Inferior parietal cortex (tissue), 1 donor: ENCODE data around the gene TNRC6C.
"Not testable (repeated sequence)": the region's sequence is repeated elsewhere in the genome, so short reads cannot be mapped to it uniquely, and the experiment has no call there.

Experiments used
- DNase-seq: peaks from one replicate; pipeline ENCODE4 v3.0.0-alpha.2; 2016; ENCODE audit errors: extremely low spot score

TNRC6C gene

DNA sequence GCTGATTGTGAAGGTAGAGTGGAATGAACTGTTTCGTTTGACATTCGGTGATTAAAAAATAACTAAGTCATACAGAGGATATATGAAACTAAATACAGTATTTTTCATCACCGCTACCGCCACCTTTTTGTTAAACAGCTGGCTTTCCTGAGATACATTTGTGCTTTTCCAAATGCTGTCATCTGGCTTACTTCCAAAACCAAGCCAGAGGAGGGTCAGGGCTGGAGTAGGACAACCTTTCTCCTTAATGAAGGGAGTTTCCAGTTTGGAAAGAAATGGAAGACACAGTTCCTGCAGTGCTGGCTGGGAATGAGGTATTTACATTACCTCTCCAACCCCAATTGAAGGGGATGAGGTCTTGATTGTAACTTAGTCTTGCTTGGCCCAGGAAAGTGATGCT is 3.2 kb downstream of the TNRC6C start:
- no peak for DNase-seq

DNA sequence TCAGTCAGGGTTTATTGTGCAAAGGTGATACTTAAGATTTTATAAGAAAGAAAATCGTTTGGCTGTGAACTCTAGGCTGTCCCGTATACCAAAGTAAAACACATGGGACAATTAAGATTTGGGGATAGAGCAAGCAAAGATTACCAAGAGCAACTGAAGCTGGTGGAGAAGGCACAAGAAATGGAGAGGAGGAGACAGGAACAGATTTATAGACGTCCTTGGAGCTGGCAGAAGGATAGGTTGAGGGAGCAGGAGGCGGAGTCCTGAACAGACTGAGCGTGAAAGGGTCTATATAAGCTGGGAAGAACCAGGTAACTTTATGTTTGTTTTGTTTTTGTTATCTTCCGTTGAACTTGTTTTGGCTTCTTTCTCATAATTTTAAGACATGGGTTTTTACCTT is 3.8 kb downstream of the TNRC6C start:
- DNase-seq = no peak

GRCh38 chr17:77963441-77963840 is 4.9 kb downstream of the TNRC6C start:
- peak; percentile 90 for DNase-seq

- no peak for DNase-seq
These were observed 6.8 kb downstream of the TNRC6C start for GRCh38 chr17:77965352-77965751.

DNA sequence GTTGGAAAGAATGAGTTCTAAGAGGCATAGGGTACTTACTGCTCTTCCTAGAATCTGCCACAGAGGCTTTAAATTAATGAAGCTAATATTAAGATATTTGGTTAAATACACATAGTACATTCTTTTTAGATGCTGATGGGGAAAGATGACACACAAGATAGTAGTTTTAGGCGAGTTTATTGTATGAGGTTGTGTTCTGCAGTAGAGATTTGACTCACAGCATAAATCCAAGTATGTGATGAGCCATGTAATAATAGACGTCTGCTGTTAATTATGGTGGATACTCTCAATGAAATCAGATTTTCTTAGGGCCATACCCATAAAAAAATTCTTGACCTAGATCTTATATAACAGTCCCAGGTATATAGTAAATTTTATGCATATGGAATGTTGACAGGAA is 8.0 kb downstream of the TNRC6C start:
- no peak for DNase-seq

- no peak for DNase-seq
These were observed 10.3 kb downstream of the TNRC6C start for GRCh38 chr17:77968788-77969187.

DNA sequence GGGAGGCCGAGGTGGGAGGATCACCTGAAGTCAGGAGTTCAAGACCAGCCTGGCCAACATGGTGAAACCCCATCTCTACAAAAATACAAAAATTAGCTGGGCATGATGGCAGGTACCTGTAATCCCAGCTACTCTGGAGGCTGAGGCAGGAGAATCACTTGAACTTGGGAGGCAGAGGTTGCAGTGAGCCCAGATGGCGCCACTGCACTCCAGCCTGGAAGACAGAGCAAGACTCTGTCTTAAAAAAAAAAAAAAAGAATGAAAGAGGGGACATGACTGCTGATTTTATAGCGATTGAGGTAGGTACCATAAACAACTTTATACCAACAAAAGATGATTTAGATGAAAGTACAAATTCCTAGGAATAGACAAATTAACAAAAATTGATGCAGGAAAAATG is 13.8 kb downstream of the TNRC6C start:
- DNase-seq = not testable (repeated sequence)

GRCh38 chr17:77973953-77974352 is 15.4 kb downstream of the TNRC6C start:
- DNase-seq = no peak

DNA sequence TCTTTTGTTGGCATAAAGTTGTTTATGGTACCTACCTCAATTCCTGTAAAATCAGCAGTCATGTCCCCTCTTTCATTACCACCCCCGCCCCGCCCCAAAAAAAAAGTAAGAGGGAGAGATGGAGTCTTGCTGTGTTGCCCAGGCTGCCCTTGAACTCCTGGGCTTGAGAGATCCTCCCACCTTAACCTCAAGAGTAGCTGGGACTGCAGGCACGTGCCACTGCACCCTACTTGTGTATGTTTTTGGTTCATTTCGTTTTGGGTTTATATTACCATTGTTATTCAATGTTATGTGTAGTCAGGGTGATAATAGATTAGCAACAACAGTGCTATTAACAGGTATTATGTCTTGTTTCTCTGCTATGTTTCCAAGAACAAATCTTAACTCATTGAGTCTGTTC is 15.9 kb downstream of the TNRC6C start:
- no peak for DNase-seq

DNA sequence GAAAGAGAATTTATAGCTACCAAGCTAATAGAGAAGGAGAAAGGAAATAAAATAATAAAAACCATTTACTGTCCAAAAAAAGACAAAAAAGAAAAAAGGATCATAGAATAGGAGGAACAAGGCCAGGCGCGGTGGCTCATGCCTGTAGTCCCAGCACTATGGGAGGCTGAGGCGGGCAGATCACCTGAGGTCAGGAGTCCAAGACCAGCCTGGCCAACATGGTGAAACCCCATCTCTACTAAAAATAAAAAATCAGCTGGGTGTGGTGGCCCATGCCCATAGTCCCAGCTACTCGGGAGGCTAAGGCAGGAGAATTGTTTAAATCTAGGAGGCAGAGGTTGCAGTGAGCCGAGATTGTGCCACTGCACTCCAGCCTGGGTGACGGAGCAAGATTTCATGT is 23.9 kb downstream of the TNRC6C start:
- not testable (repeated sequence) for DNase-seq

GRCh38 chr17:77990301-77990700 is 31.8 kb downstream of the TNRC6C start:
- DNase-seq = no peak

- not testable (repeated sequence) for DNase-seq
These were observed 35.2 kb downstream of the TNRC6C start for GRCh38 chr17:77993735-77994134.

GRCh38 chr17:77995146-77995852 is 36.8 kb downstream of the TNRC6C start:
- DNase-seq = no peak

DNA sequence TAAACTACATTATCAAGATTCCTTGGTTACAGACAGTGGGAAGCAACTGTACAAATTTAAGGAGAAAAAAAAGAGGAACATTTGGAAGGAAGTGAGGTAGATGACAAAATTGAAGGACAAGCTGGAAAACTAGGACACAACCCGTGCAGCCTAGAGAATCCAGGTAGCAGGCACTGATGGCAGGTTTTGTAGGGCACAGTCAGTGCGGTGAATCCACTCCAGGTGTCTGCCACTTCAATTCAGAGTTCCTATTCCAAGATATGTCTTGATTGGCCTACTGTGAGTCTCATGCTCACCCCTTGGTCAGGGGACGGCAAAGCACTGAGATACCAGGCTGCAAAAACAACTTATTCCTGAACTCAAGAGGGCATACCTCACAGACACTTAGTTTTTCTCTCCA is 37.8 kb downstream of the TNRC6C start:
- DNase-seq = no peak

GRCh38 chr17:77999413-78000173 is 41.1 kb downstream of the TNRC6C start:
- no peak for DNase-seq

GRCh38 chr17:78000341-78000740 is 41.8 kb downstream of the TNRC6C start:
- no peak for DNase-seq

- DNase-seq = no peak
These were observed 42.7 kb downstream of the TNRC6C start for GRCh38 chr17:78001182-78001581.

GRCh38 chr17:78001612-78002011 is 43.1 kb downstream of the TNRC6C start:
- no peak for DNase-seq

DNA sequence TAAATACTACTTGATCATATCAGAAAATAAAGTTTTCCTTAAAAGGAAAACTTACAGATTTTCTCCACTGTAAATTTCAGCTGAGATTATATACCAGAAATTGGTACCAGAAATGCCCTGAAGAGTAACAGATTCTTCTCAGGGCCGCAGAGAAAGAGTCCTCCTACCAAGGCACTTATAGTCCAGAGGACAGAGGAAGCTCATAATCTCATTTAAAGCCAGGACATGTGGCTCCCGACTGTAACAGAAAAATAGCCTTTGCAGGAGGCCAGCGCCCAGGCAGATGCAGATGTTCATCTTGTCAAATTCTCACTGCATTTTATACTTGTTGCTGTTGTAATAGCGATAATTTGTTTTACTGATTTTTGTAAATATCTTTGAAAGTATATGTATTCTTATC is 43.7 kb downstream of the TNRC6C start:
- no peak for DNase-seq

DNA sequence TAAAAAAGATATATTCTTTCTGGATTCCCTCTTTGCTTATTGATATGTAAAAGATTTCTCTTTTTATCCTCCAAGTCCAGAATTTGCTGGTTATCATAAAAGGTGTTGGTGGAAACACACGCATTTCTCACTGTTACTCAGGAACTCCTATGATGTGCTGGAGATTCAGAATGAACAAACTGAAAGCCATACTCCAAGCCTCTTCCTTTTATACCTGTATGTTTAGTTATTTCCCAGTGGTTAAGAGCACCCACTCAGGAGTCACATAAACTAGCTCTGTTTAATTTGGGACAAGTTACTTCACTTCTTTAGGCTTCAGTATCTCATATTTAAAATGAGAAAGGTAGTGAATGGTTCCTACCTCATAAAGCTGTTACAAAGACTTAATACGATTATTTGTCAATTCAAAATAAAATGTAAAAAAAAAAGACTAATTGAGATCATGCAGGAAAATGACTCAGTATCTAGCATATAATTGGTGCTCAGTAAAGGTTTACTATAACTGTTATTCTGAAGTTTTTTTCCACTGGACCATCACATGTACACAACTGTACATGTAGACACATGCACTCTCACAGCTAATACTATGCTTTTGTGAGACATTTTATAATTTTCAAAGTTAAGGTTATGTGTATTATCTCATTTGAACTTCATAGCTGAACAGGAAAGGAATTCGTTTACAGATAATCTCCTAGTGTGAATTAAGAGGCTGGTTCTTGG is 47.1 kb downstream of the TNRC6C start:
- no peak for DNase-seq

DNA sequence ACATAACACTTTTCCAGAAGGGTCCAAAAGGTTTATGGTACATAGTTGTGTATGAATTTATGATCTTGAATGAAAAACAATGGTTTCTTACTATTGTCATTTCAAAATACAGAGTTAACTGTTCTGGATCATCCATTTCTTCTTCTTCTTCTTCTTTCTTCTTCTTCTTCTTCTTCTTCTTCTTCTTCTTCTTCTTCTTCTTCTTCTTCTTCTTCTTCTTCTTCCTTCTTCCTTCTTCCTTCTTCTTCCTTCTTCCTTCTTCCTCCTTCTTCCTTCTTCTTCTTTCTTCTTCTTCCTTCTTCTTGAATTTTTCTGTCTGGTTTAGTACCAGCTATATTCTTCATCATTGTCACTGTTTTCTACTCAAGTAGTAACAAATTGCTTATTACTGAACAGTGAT is 47.8 kb downstream of the TNRC6C start:
- DNase-seq = no peak

DNA sequence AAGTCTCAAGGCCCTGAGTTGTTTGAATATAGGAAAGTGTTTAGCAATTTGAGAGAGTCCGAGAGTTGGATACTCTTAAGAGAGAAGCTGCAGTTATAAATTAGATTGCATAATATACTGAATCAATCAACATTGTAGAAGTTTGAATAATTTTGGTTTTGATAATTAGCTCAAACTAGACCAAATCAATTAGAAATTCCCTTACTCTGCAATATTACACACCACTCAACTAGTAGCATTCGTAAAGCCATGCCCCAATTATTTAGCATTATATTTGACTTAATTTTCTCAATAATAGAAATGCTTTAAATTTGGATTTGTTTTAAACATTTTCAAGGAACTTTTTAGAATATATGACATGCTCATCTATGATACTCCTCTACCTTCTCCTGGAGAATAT is 49.1 kb downstream of the TNRC6C start:
- no peak for DNase-seq

DNA sequence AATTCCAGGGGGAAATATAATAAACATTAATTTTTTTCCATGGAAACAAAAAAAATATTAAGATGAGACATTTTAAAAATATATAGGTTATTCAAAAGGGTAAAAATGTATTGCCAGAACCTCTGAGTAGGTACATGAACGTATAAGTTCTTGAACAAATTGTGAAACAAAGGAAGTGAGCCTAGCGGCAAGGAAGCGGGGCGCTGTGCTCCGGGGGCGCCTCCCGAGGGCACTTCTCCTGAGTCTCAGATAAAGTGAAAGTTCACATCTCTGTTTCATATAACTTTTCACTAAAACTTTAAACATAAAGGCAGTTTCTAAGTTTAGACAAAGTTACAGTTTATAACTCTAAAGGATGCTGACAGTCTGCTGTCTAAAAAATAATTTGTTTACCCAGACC is 52.3 kb downstream of the TNRC6C start:
- DNase-seq = no peak
